GM12891 (cell line): ENCODE results near the gene WNK1.

Experiments used
- DNase-seq: peaks from one replicate; pipeline ENCODE4 v3.0.0; 2011; ENCODE audit warnings: low spot score; ENCODE audit not compliant: insufficient read length
- FAIRE-seq: peaks from 2 replicates; lab custom pipeline; 2011; peaks lifted over from hg19 to GRCh38; lab: Jason Lieb, UNC
- PAX5 ChIP-seq: IDR thresholded peaks from 2 replicates; pipeline ENCODE4 v1.6.1; 2011; ENCODE audit warnings: low read length, moderate library complexity, mild to moderate bottlenecking; ENCODE audit not compliant: insufficient read depth, severe bottlenecking
- POLR2A ChIP-seq: IDR thresholded peaks from 2 replicates; pipeline ENCODE4 v1.6.1; 2011; ENCODE audit warnings: low read depth, low read length, control low read depth
- POLR2AphosphoS5 ChIP-seq: IDR thresholded peaks from 2 replicates; pipeline ENCODE4 v1.6.1; 2011; ENCODE audit warnings: low read depth, low read length, control low read depth
- POU2F2 ChIP-seq: IDR thresholded peaks from 2 replicates; pipeline ENCODE4 v1.6.1; 2011; ENCODE audit warnings: low read depth, mild to moderate bottlenecking, control low read depth, low read length, moderate library complexity
- SPI1 ChIP-seq: IDR thresholded peaks from 2 replicates; pipeline ENCODE4 v1.6.1; 2011; ENCODE audit warnings: low read depth, low read length, control low read depth
- TAF1 ChIP-seq: IDR thresholded peaks from 2 replicates; pipeline ENCODE4 v1.6.1; 2011; ENCODE audit warnings: low read depth, low read length, control low read depth

The WNK1 gene

DNA sequence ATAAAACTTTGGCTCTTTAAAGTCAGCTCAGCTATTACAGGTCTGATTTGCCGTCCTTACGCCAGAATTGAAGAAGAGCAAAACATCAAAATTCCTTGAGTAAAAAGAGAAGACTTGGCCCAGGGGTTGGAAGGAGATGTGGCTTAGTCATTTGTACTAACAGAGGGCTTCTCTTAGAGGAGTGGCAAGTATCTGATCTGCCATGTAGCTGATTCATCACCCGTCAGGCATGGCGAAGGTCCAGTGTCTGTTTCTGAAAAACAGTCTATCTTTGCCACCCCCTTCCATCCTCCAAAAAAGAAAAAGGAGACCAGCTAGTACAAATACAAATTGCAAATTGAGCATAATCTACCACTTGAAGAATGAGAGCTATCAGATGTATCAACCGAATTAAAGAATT lies 105.2 kb downstream of the WNK1 start:
- no peak for DNase-seq
- no peak for FAIRE-seq
- TF ChIP-seq POU2F2, result no peak

- FAIRE-seq, result peak; percentile 9
- no peak for DNase-seq
- TF ChIP-seq SPI1 (no peak), POLR2AphosphoS5 (no peak), POU2F2 (no peak), PAX5 (no peak), TAF1 (no peak), POLR2A (no peak)
These were observed 110.0 kb downstream of the WNK1 start for GRCh38 chr12:862303-862911.

DNA sequence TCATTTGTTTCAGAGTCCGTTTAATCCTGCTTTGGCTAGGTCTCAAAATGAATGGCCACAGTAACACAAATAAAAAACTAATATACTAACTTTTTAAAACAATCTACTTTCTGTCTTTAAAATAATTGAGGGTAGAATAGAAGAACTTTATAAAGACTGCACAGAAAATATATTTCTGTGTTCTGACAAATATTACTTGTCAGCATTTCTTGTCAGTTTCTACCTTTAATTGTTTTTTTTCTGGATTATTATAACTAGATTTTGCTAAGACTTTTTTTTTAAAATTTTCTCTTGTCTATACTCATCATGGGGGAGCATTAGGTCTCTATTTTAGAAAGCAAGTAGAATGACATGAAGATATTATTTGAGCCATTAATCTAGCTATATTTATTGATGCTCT lies 110.9 kb downstream of the WNK1 start:
- TF ChIP-seq PAX5, result no peak
- no peak for TF ChIP-seq TAF1
- no peak for TF ChIP-seq POLR2AphosphoS5
- no peak for TF ChIP-seq SPI1
- no peak for TF ChIP-seq POLR2A
- no peak for TF ChIP-seq POU2F2
- FAIRE-seq, result no peak

GRCh38 chr12:865614-866013 lies 113.2 kb downstream of the WNK1 start:
- no peak for FAIRE-seq
- TF ChIP-seq POLR2AphosphoS5, result no peak
- no peak for TF ChIP-seq POU2F2
- TF ChIP-seq SPI1, result no peak
- no peak for TF ChIP-seq TAF1
- no peak for TF ChIP-seq PAX5
- no peak for TF ChIP-seq POLR2A
- DNase-seq, result no peak

More for the DNA sequence above, 110.9 kb downstream of the WNK1 start:
- DNase-seq, result no peak

GRCh38 chr12:867905-868304 lies 115.5 kb downstream of the WNK1 start:
- FAIRE-seq (no peak), DNase-seq (no peak)
- TF ChIP-seq PAX5 (no peak), TAF1 (no peak), POLR2AphosphoS5 (no peak), POU2F2 (no peak), POLR2A (no peak), SPI1 (no peak)

GRCh38 chr12:868722-869121 lies 116.3 kb downstream of the WNK1 start:
- no peak for TF ChIP-seq POLR2A
- no peak for TF ChIP-seq POU2F2
- TF ChIP-seq TAF1, result no peak
- TF ChIP-seq PAX5, result no peak
- no peak for TF ChIP-seq POLR2AphosphoS5
- no peak for TF ChIP-seq SPI1
- FAIRE-seq (no peak), DNase-seq (no peak)

- TF ChIP-seq PAX5 (no peak), POLR2A (no peak), POLR2AphosphoS5 (no peak), SPI1 (no peak), TAF1 (no peak), POU2F2 (no peak)
- FAIRE-seq, result no peak
- no peak for DNase-seq
These were observed 118.0 kb downstream of the WNK1 start for GRCh38 chr12:870378-870777.

GRCh38 chr12:873954-874353 lies 121.6 kb downstream of the WNK1 start:
- no peak for TF ChIP-seq SPI1
- TF ChIP-seq POLR2A, result no peak
- TF ChIP-seq TAF1, result no peak
- TF ChIP-seq PAX5, result no peak
- TF ChIP-seq POLR2AphosphoS5, result no peak
- no peak for TF ChIP-seq POU2F2
- DNase-seq (no peak), FAIRE-seq (peak; percentile 85)

- FAIRE-seq (peak; percentile 20), DNase-seq (no peak)
- TF ChIP-seq TAF1, result no peak
- no peak for TF ChIP-seq POLR2A
- TF ChIP-seq SPI1, result no peak
- TF ChIP-seq POU2F2, result no peak
- TF ChIP-seq PAX5, result no peak
- TF ChIP-seq POLR2AphosphoS5, result no peak
These were observed 127.3 kb downstream of the WNK1 start for GRCh38 chr12:879641-880040.

GRCh38 chr12:880656-881055 lies 128.3 kb downstream of the WNK1 start:
- TF ChIP-seq POLR2AphosphoS5 (no peak), PAX5 (no peak), TAF1 (no peak), POLR2A (no peak), SPI1 (no peak), POU2F2 (no peak)

DNA sequence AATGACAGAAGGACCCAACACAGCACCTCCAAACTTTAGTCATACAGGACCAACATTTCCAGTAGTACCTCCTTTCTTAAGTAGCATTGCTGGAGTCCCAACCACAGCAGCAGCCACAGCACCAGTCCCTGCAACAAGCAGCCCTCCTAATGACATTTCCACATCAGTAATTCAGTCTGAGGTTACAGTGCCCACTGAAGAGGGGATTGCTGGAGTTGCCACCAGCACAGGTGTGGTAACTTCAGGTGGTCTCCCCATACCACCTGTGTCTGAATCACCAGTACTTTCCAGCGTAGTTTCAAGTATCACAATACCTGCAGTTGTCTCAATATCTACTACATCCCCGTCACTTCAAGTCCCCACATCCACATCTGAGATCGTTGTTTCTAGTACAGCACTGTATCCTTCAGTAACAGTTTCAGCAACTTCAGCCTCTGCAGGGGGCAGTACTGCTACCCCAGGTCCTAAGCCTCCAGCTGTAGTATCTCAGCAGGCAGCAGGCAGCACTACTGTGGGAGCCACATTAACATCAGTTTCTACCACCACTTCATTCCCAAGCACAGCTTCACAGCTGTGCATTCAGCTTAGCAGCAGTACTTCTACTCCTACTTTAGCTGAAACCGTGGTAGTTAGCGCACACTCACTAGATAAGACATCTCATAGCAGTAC lies 132.5 kb downstream of the WNK1 start:
- TF ChIP-seq TAF1 (no peak), POLR2A (no peak), PAX5 (no peak), POU2F2 (no peak), SPI1 (no peak), POLR2AphosphoS5 (no peak)
- FAIRE-seq (peak; percentile 60), DNase-seq (no peak)

More at GRCh38 chr12:880656-881055, 128.3 kb downstream of the WNK1 start:
- no peak for FAIRE-seq
- no peak for DNase-seq
